ENCODE results near the gene CDK19.
A peak's percentile ranks its signal among the peaks of the same experiment; 100 is the strongest.
"Not testable (repeated sequence)": the region's sequence is repeated elsewhere in the genome, so short reads cannot be mapped to it uniquely, and the experiment has no call there.

CDK19 gene

DNA sequence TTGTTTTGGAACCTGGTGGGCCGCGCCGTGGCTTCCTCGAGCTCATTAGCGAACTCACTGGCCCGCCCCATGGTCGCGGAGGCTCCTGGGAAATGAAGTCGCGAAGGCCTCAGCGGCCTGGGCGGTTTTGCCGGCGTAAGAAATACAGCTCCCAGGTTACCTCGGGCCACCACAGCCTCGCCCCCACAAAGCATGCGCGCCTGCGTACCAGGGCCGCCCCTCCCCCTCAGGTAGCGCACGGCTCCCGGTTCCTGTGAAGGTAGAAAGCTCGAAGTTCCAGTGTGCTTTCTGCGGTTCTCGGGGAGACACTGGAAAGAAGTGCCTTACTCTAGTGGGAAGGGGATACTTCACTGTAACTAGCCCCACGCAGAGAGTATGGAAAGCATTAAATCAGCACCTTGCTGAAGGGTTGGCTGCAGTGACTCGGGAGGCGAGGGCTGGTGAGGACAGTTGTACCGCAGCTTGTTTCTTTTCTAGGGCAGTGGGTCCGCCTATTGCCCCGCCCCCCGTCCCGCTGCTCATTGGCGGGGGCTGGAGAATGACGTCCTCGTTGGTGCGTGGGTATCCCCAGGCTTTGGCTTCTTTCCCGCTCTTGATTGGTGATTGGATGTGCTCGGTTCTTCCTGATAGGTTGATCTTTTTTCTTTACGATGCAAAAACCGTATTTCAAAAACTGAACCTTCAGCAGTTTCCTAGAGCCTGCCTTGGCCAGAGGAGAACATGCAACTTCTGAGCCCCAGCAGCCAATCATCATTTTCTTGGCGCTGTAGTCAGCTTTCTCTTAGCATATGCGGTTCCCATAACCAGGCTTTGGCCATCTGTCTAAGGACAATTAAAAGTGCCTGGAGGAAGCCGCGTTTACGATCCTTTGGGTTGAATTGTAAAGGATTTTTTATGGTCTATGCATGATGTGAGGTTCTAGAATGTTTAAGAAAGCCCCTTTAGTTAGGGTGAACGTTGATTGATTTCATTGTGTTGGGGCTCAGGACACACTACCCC, at the start of gene CDK19:
TSS of gene CDK19 (minus strand) at position 59 of the 999 bp plus-strand sequence. CDS start 333 bp downstream, outside the sequence.
- DNase-seq (ENCODE audit: low spot score), result peak; percentile 98

DNA sequence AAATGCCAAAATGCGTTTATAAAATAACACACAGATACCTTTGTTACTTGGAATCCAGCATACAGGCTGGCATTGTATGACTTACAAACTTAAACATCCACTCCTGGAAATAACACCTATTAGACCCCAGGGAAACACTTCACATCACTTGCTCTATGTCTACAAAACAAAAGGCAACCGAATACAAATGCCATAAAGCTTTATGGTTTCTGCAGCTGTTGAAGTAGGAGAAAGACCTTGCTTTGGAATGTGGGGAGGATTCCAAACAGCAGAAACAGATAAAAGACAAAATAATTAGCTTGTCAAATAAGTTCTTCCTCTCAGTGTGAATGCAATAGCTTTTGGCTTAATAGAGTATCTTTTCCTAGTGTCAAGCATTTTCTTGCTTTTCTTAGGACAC, 49.6 kb upstream of the CDK19 start:
- no peak for DNase-seq (ENCODE audit: low spot score)

DNA sequence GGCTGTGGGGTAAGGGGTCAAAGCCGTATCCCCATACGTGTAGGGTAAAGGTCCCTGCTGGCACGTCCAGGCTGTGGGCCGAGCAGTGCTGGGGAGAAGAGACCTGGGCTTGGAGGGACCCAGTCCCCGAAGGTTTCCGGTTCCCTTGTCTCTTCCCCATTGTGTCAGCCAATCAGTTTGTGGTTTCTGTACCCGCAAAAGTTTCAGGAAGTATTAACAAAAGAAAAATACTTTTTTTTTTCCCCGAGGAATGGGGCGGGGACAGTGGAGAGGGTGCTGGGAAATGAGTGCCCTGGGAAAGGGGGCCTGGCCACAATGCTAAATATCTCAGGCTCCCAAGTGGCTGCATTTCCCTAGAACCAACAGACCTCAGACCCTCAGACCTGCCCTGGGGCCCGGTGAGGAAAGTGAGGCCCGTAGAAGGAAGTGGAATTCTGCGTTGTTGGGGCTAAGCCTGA, 44.1 kb upstream of the CDK19 start:
- DNase-seq (ENCODE audit: low spot score), result no peak

- no peak for DNase-seq (ENCODE audit: low spot score)
Measured at GRCh38 chr6:110858562-110859214, 43.4 kb upstream of the CDK19 start.

- DNase-seq (ENCODE audit: low spot score), result no peak
Measured at GRCh38 chr6:110858016-110858415, 42.7 kb upstream of the CDK19 start.

DNA sequence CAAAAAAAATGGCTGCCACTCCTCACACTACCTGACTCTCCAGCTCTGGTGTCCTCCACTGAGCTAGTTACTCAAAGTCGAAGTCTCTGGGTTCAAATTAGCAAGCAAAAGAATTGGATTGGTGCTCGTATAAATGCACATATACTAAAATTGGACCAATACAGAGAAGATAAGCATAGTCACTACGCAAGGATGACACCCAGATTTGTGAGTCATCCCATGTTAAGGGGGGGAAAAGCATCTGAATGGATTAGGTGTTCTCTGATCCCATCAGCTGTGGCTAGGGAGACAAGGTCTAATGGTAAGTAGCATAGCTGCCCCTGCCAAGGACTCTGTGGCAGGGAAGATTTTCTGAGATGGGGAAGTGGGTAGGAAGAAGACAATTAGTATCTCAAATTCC, 41.0 kb upstream of the CDK19 start:
- DNase-seq (ENCODE audit: low spot score), result no peak

GRCh38 chr6:110853754-110854477, 38.6 kb upstream of the CDK19 start:
- no peak for DNase-seq (ENCODE audit: low spot score)

DNA sequence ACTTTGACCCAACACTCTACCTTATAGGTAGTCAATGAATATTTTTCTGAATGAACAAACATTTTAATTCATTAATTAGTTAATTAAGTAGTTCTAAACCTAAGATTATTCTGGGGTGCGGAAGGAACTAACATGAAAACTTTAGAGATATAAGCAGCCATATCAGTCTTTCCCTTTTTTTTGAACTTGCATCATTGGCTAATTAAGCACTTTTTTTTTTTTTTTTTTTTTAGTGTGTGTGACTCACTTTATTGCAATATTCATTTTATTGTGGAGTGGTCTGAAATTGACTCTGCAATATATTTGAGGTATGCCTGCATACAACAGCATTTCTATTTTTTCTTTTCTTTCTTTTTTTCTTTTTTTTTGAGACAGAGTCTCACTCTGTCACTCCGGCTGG, 37.5 kb upstream of the CDK19 start:
- DNase-seq (ENCODE audit: low spot score), result no peak

GRCh38 chr6:110849781-110850180, 34.5 kb upstream of the CDK19 start:
- DNase-seq (ENCODE audit: low spot score), result no peak

GRCh38 chr6:110841266-110841665, 26.0 kb upstream of the CDK19 start:
- no peak for DNase-seq (ENCODE audit: low spot score)

DNA sequence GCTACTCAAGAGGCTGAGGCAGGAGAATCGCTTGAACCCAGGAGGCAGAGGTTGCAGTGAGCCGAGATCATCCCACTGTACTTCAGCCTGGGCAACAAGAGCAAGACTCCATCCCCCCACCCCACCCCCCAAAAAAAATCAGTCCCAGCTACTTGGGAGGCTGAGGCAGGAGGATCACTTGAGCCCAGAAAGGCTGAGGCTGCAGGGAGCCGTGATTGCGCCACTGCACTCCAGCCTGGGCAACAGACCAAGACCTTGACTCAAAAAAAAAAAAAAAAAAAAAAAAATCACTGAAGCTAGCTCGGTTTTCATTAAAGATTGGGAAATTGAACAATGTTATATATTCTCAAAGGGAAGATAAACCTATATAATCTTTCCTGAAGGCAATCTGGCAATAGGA, 20.5 kb upstream of the CDK19 start:
- not testable (repeated sequence) for DNase-seq (ENCODE audit: low spot score)

- no peak for DNase-seq (ENCODE audit: low spot score)
Measured at GRCh38 chr6:110833831-110834230, 18.6 kb upstream of the CDK19 start.

DNA sequence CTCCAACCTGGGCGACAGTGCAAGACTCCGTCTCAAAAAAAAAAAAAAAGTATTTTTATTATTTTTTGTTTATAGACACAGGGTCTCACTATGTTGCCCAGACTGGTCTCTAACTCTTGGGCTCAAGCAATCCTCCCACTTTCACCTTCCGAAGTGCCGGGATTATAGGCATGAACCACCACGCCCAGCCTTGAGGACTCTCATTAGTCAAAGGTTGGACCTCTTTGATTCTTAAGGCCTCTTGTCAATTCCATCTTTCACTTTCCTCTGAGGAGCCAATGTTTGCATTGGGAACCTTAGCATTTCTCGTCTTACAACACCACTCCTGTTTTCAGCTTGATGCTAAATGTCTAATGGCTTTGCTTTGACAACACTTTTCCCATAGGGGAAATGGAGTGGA, 16.1 kb upstream of the CDK19 start:
- no peak for DNase-seq (ENCODE audit: low spot score)

DNA sequence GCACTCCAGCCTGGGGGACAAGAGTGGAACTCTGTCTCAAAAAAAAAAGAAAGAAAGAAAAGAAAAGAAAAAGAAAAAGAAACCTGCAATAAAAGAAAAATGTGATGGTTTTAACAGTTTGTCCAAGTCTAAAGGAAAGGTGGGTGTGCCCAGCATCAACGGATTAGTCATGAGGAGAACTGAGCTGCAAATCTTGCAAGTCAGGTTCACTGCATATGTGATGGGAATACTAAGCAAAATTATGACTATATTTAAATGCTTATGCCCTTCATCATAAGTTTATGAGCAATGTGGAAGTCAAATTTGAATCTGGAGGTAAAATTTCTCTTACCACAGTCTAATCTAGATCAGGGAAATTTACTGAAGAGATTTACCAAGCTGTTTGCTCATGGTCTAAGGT, 13.1 kb upstream of the CDK19 start:
- DNase-seq (ENCODE audit: low spot score), result no peak

DNA sequence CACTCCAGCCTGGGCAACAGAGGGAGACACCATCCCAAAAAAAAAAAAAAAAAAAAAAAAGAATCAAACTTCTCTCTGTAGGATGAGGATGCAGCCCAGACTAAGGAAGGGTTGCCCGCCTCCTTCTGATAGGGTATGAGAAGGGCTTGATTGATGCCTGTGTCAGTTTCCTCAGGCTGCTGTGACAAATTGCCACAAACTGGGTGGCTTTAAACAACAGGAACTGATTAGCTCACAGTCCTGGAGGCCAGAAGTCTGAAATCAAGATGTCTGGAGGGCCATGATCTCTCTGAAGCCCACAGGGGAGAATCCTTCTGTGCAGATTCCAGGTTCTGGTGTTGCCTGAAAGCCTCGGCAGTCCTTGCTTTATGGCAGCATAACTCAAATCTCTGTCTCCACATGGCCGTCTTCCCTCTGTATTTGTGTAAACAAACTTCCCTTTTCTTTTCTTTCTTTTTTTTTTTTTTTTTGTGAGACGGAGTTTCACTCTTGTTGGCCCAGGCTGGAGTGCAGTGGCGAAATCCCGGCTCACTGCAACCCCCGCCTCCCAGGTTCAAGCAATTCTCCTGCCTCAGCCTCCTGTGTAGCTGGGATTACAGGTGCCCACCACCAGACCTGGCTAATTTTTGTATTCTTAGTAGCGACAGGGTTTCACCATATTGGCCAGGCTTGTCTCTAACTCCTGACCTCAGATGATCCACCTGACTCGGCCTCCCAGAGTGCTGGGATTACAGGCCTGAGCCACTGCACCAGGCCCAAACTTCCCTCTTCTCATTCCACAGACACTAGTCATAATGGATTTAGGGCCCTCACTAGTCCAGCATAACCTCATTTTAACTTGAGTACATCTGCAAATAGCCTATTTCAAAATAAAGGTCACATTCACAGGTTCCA, 11.2 kb upstream of the CDK19 start:
- DNase-seq (ENCODE audit: low spot score), result no peak

DNA sequence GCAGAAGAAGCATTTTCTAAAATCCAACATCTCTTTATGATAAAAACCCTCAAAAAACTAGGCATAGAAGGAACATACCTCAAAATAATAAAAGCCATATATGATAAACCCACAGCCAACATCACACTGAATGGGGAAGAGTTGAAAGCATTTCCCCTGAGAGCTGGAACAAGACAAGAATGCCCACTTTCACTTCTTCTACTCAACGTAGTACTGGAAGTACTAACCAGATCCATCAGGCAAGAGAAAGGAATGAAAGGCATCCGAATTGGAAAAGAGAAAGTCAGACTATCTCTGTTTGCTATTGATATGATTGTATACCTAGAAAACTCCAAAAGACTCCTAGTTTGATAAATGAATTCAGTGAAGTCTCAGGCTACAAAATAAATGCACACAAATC, 7.9 kb upstream of the CDK19 start:
- no peak for DNase-seq (ENCODE audit: low spot score)

- DNase-seq (ENCODE audit: low spot score), result peak; percentile 24
Measured at GRCh38 chr6:110822249-110822648, 7.0 kb upstream of the CDK19 start.

DNA sequence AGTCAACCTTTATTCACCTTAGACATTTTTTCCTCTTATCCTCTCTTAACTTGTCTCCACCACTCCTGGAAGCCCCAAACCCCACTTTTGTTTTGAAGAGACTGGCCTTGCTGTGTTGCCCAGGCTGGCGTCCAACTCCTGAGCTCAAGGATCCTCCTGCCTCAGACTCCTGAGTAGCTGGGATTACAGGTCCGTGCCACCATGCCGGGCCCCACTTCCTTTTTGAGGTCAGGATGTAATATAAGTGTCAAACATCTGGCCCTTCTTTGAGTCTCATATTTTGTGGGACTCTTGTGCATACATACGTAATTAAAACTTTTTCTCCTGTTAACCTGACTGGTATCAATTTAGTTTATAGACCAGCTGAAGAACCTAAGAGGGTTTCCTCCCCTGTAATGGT, 1.4 kb upstream of the CDK19 start:
- no peak for DNase-seq (ENCODE audit: low spot score)

DNA sequence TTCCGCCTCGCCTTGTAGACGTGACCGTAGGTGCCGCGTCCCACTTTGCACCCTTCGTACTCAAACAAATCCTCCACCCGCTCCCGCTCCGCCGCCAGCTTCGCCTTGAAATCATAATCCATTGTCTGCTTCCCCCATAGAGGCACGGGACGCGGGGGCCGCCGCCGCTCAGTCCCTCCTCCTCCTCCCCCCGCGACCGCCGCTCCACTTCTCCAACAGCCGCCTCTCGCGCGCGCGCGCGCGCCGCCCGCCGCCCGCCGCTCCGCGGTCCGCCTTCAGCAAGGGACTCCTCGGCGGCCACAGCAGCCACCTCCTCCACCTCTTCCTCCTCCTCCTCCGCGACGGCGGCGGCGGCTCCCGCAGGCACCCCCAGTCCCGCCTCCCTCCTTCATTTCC, 256 bp downstream of the CDK19 start:
- no peak for DNase-seq (ENCODE audit: low spot score)

GRCh38 chr6:110814102-110815014, 911 bp downstream of the CDK19 start:
- DNase-seq (ENCODE audit: low spot score), result peak; percentile 42

Measured in cerebellar cortex (tissue), 1 donor.